ENCODE data around the gene CYP27A1. TPM values are rescaled to one million over a fixed set of nuclear protein-coding genes. Genes with fewer than 3 reads are reported as not detected.
"Not testable (repeated sequence)": the region's sequence is repeated elsewhere in the genome, so short reads cannot be mapped to it uniquely, and the experiment has no call there.

Gene CYP27A1
- total RNA-seq, 3 donors from 2014 or later, result 0.14 to 0.26 (median 0.15) TPM

DNA sequence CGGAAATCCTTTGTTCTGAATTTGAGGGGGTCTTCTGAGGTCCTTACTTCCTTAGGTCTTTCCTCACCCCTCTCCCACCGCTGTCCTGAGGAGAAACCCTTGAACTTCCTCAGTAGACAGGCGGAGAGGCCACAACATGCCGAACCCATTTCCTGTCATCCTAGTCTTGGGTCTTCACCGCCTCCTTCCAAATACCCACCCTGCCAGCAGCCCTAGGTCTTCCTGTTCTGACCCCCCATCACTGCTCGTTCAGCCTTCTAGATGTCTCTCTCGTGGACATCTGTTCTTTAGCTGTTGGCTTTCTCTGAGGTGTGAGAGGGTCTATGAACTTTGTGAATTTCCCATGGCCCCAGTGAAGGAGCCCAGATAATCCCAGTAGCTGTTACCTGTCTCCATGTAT is 27.2 kb upstream of the CYP27A1 start:
- Mint-ChIP-seq H3K27me3 (ENCODE audit: low read depth) (no peaks in the 10 kb centered on the region), H3K9me3 (no peaks in the 10 kb centered on the region), H3K36me3 (ENCODE audit: insufficient read depth) (peaks cover 55% of the 10 kb centered on the region), H3K4me3 (no peak overlapping the region), H3K4me1 (ENCODE audit: low read depth) (no peaks in the 10 kb centered on the region)
- no peak for ATAC-seq
- DNase-seq, result no peak

DNA sequence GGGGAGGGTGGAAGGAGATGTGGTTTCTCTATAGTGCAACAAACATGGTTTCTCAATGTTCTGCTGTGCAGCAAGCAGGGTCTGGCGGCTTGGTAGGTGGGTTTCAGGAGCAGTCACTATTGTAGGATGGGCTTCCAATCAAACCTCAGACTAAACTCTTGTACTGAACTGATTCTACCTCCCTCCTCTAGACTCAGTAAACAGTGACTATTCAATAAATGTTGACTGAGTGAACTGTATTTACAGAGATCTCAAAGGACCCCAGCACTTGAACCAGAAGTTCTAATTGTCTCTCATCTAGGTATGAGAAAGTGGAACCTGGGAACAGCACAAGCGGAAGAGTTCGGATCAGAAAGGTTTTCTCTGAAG is 26.8 kb upstream of the CYP27A1 start:
- no peak for ATAC-seq
- H3K9me3 Mint-ChIP-seq, result no peaks in the 10 kb centered on the region
- H3K27me3 Mint-ChIP-seq (ENCODE audit: low read depth), result no peaks in the 10 kb centered on the region
- no peak overlapping the region for H3K4me3 Mint-ChIP-seq
- no peak for DNase-seq
- no peaks in the 10 kb centered on the region for H3K4me1 Mint-ChIP-seq (ENCODE audit: low read depth)
- peaks cover 51% of the 10 kb centered on the region for H3K36me3 Mint-ChIP-seq (ENCODE audit: insufficient read depth)

DNA sequence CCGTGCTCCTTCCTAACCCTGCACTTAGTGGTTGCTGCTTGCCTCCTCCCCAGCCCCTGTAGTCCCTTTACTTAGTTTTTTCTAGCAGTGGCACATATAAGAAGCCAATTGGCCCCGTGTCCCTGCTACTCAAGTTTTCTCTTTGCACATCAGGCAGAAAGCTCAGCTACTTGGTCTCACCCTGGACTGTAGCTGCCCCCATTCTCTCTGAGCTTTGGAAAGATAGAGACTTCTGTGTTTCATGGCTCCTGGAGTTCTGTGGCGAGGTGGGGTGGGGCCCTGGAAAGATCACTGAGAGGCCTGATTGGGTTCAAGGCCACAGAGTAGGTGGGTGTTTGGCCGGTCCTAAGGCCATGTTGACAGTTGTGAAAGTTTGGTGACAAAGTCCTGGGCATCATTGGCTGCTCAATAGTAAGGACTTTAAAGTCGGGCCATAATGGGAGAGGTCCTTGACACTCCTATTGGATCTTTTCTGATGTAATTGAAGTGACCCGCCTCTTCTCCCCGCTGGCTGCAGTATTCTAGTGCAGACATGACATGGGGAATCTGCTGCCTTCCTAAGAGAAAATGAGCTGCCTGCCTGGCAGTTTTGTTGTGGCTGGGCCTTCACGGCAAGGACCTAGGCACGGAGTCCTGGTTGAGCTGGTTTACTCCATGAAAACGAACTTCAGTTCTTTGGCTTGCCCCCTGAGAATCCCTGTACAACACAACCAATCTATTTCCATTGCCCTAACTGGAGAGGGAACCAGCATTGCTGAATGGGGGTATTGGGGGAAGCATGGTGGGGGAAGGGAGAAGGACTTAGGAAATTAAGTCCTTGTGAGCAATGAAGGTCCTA is 26.2 kb upstream of the CYP27A1 start:
- Mint-ChIP-seq H3K36me3 (ENCODE audit: insufficient read depth) (peaks cover 47% of the 10 kb centered on the region), H3K9me3 (no peaks in the 10 kb centered on the region), H3K4me1 (ENCODE audit: low read depth) (no peaks in the 10 kb centered on the region), H3K27me3 (ENCODE audit: low read depth) (no peaks in the 10 kb centered on the region), H3K4me3 (no peak overlapping the region)
- DNase-seq (no peak), ATAC-seq (no peak)

DNA sequence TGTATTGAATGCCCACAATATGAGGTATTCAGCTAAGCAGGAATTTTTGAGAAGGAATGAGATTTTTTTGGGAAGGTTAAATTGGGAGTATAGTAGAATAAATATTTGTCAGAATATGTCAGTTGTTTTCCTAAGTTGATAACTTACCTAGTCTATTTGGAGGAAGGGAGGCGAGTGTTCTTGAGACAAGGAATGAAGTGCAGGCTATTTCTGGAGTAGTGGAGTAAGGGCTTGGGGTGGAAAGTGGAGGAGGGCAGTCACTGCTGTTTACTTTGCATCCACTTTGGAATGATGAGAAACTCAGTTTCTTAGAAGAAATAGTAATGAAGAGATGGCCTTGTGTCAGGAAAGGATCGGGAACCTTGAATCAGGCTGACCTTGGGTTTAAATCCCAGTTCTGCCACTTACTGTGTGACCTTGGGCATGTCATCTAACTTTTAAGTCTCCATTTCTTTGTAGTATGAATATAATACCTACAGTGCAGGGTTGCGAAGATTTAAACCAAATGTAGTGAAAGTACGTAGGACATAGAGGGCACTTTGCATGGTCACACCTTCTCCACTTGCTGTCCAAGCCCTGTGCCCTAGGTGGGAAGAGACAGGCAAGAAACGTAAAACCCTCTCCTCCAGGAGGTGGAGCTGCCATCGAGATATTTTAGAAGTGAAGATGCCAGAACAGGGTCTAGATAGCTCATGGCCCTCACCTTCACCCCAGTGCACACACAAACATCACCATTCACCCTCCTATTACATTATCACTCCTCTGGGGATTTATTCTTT is 25.2 kb upstream of the CYP27A1 start:
- no peaks in the 10 kb centered on the region for H3K9me3 Mint-ChIP-seq
- H3K4me1 Mint-ChIP-seq (ENCODE audit: low read depth), result no peaks in the 10 kb centered on the region
- no peak for ATAC-seq
- H3K4me3 Mint-ChIP-seq, result no peak overlapping the region
- no peaks in the 10 kb centered on the region for H3K27me3 Mint-ChIP-seq (ENCODE audit: low read depth)
- no peak for DNase-seq
- peaks cover 41% of the 10 kb centered on the region for H3K36me3 Mint-ChIP-seq (ENCODE audit: insufficient read depth)

DNA sequence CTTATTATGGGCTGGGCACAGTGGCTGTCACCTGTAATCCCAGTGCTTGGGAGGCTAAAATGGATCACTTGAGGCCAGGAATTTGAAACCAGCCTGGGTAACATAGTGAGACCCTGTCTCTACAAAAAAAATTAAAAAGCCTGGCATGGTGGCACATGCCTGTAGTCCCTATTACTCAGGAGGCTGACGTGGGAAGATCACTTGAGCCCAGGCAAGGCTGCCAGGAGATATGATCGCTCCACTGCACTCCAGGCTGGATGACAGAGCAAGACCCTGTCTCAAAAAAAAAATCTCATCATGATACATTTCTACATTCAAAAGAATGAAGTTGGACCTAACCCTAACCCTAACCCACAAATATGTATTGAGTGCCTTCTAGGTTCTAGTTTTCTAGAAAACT is 20.2 kb upstream of the CYP27A1 start:
- DNase-seq (no peak), ATAC-seq (no peak)
- Mint-ChIP-seq H3K36me3 (ENCODE audit: insufficient read depth) (no peaks in the 10 kb centered on the region), H3K27me3 (ENCODE audit: low read depth) (no peaks in the 10 kb centered on the region), H3K4me1 (ENCODE audit: low read depth) (no peaks in the 10 kb centered on the region), H3K4me3 (no peak overlapping the region), H3K9me3 (no peaks in the 10 kb centered on the region)

DNA sequence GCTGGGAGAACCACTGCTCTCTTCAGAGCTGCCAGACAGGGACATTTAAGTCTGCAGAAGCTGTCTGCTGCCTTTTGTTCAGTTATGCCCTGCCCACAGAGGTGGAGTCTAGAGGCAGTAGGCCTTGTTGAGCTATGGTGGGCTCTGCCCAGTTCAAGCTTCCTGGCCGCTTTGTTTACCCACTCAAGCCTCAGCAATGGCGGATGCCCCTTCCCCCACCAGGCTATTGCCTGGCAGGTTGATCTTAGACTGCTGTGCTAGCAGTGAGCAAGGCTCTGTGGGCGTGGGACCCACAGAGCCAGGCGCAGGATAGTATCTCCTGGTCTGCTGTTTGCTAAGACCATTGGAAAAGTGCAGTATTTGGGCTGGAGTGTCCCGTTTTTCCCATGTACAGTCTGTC is 9.2 kb upstream of the CYP27A1 start:
- not testable (repeated sequence) for H3K27me3 Mint-ChIP-seq (ENCODE audit: low read depth); ATAC-seq; DNase-seq; H3K4me1 Mint-ChIP-seq (ENCODE audit: low read depth); H3K4me3 Mint-ChIP-seq
- Mint-ChIP-seq H3K36me3 (ENCODE audit: insufficient read depth) (peaks cover 22% of the 10 kb centered on the region), H3K9me3 (peaks cover 12% of the 10 kb centered on the region)

DNA sequence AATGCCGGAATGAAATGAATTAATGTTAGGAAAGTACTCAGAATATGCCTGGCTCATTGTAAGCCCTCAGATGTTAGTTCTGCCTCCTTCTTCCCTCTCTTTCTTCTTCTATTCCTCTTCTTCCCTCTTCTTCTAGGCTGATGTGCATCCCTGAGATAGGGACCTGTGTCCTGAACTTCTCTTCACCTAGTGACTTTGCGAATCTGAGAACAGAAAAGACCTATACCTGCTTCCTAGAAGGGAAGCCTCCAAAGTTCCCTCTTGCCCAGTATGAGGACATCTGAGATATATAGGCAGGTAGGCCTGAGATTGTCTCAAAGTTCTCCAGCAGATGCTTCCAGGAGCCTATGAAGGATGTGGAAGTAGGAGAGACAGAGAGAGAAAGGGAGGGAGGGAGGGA is 8.1 kb upstream of the CYP27A1 start:
- DNase-seq (no peak), ATAC-seq (no peak)
- peaks cover 3% of the 10 kb centered on the region for H3K27me3 Mint-ChIP-seq (ENCODE audit: low read depth)
- H3K4me1 Mint-ChIP-seq (ENCODE audit: low read depth), result no peaks in the 10 kb centered on the region
- peaks cover 12% of the 10 kb centered on the region for H3K9me3 Mint-ChIP-seq
- no peak overlapping the region for H3K4me3 Mint-ChIP-seq
- H3K36me3 Mint-ChIP-seq (ENCODE audit: insufficient read depth), result peaks cover 22% of the 10 kb centered on the region

DNA sequence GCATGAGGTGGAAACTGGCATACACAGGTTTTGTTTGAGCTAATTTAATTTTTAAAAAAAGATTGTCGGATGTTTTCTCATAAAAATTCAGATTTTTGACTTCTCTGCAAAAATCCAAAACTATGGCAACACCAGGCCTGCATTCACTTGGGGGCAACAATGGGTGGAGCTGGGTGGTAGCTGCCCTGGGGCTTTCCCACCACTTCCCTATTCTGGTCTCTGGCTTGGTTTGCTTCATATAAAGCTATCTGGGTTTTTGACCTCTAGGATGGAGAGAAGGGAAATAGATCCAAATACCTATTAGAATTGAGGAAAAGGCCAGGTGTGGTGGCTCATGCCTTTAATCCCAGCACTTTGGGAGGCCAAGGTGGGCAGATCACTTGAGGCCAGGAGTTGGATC is 5.5 kb upstream of the CYP27A1 start:
- ATAC-seq (no peak), DNase-seq (no peak)
- H3K4me1 Mint-ChIP-seq (ENCODE audit: low read depth), result peaks cover 2% of the 10 kb centered on the region
- peaks cover 12% of the 10 kb centered on the region for H3K9me3 Mint-ChIP-seq
- peaks cover 27% of the 10 kb centered on the region for H3K27me3 Mint-ChIP-seq (ENCODE audit: low read depth)
- H3K36me3 Mint-ChIP-seq (ENCODE audit: insufficient read depth), result peaks cover 20% of the 10 kb centered on the region
- no peak overlapping the region for H3K4me3 Mint-ChIP-seq

DNA sequence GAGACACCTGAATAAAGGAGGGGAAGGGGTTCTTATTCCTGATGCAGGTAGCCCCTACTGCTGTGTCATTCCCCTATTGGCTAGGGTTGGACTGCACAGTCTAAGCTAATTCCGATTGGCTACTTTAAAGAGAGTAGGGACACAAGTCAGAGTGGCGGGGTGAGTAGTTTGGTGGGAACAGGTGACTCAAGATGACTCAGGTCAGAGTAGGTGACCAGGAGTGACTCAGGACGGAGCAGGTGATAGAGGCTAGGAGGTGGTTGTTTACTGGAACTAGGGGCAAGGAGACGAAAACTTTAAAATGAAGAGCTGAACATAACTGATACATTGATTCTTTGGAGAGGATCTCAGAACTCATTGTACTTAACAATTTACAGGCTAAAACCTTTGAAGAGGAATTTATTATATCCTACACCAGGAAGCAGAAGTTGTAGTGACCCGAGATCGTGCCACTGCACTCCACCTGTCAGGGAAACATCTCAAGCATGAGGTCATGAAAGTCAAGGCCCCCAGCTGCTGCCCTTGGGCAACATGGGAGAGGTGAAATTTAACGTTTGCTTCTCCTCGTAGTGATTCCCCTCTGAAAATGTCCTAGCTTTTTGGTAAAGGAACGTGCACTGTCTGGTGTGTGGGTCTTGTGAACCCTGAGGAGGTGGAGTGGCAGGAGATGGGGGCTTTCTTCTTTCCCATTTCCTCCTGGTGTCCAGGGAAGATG is 4.5 kb upstream of the CYP27A1 start:
- H3K36me3 Mint-ChIP-seq (ENCODE audit: insufficient read depth), result peaks cover 14% of the 10 kb centered on the region
- no peak for ATAC-seq
- H3K9me3 Mint-ChIP-seq, result peaks cover 12% of the 10 kb centered on the region
- no peak for DNase-seq
- H3K4me3 Mint-ChIP-seq, result no peak overlapping the region
- H3K4me1 Mint-ChIP-seq (ENCODE audit: low read depth), result peaks cover 3% of the 10 kb centered on the region
- H3K27me3 Mint-ChIP-seq (ENCODE audit: low read depth), result peaks cover 30% of the 10 kb centered on the region

DNA sequence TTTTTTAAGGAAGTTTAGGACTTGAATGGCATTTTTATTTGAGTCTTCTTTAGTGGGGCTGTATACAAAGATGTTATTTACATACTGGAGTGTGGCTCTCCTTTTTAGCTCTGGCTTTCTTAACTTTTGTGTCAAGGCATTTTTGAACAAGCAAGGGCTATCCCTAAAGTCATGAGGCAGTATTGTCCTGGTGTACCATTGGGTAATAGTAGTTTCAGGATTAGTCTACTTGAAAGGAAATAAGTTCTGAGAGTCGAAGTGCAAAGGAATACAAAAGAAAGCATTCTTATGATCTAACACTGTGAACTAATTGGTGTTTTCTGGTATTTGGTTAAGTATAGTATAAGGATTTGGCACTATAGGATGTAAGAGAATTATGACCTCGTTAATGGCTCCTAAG is 1.9 kb upstream of the CYP27A1 start:
- H3K27me3 Mint-ChIP-seq (ENCODE audit: low read depth), result peaks cover 43% of the 10 kb centered on the region
- H3K4me3 Mint-ChIP-seq, result no peak overlapping the region
- peaks cover 10% of the 10 kb centered on the region for H3K36me3 Mint-ChIP-seq (ENCODE audit: insufficient read depth)
- ATAC-seq (no peak), DNase-seq (no peak)
- peaks cover 3% of the 10 kb centered on the region for H3K4me1 Mint-ChIP-seq (ENCODE audit: low read depth)
- peaks cover 12% of the 10 kb centered on the region for H3K9me3 Mint-ChIP-seq

DNA sequence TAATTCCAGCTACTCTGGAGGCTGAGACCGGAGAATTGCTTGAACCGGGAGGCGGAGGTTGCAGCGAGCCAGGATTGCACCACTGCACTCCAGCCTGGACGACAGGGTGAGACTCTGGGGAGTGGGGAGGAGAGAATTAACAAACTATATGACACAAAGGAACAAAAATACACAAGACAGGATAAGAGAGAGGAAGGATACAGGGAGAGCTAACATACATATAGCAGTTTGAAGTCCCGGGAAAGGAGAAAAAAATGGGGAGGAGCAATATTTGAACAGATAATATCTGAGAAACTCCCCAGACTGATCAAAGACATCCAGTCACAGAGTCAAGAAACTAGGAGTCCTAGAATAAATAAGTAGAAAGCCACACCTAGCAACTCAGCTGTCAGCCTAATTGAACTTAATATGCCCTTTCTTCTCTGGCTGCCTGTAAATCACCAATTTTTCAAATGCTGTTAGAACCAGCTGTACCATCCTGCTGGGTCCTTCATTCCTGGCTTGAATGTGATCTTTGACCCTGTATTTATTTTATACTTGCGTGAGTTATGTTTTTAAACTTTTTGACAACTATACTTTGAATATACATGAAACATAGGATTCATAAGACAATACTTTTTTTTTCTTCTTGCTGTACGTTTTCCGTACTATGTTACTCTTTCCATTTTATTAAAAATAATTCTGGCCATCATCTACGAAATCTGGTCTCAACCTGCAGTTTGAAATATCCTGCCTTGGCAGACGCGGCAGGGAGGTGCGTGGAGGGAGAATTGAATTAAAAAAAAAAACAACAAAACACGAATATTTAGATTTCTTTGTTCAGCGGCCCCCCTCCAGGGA is 876 bp upstream of the CYP27A1 start:
- H3K36me3 Mint-ChIP-seq (ENCODE audit: insufficient read depth), result peaks cover 9% of the 10 kb centered on the region
- ATAC-seq (no peak), DNase-seq (no peak)
- H3K4me3 Mint-ChIP-seq, result no peak overlapping the region
- H3K9me3 Mint-ChIP-seq, result peaks cover 11% of the 10 kb centered on the region
- H3K4me1 Mint-ChIP-seq (ENCODE audit: low read depth), result peaks cover 3% of the 10 kb centered on the region
- H3K27me3 Mint-ChIP-seq (ENCODE audit: low read depth), result peaks cover 49% of the 10 kb centered on the region

DNA sequence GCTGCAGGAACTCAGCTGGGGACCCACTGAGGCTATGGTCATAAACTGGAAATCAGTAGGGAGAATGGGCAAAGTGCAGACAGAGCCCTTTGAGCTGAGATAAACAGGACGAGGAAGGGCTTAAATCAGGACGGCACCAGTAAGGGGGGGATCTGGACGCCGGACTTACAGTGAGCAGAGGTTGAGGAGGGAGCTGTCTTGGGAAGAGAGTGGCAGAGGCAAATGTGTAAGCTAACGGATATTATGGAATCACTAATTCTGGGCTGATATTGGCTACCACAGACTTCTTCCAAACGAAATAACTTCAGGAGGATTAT is 539 bp downstream of the CYP27A1 start:
- peaks cover 50% of the 10 kb centered on the region for H3K27me3 Mint-ChIP-seq (ENCODE audit: low read depth)
- peaks cover 2% of the 10 kb centered on the region for H3K36me3 Mint-ChIP-seq (ENCODE audit: insufficient read depth)
- DNase-seq (no peak), ATAC-seq (no peak)
- H3K4me3 Mint-ChIP-seq, result no peak overlapping the region
- H3K9me3 Mint-ChIP-seq, result peaks cover 1% of the 10 kb centered on the region
- H3K4me1 Mint-ChIP-seq (ENCODE audit: low read depth), result peaks cover 3% of the 10 kb centered on the region

DNA sequence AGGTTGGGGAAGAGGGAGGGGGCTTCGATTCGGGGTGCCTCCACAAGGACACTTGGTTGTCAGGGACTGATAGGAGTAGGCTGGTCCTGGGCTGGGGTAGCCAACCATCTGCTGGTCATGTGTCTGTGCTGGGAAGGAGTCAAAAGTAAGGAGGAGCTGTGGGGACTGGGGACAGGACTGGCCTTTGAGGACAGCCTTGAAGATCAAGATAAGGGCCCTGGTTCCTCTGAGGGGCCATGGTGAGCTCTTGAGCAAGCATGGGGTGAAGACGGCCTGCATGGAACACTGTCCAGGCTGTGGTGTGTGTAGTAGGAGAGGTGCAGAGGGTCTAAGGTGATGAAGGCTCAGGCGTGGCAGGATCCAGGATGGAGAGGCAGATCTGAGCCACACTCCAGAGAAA is 1.7 kb downstream of the CYP27A1 start:
- H3K9me3 Mint-ChIP-seq, result peaks cover 4% of the 10 kb centered on the region
- H3K36me3 Mint-ChIP-seq (ENCODE audit: insufficient read depth), result peaks cover 2% of the 10 kb centered on the region
- H3K4me1 Mint-ChIP-seq (ENCODE audit: low read depth), result peaks cover 3% of the 10 kb centered on the region
- ATAC-seq (no peak), DNase-seq (no peak)
- H3K4me3 Mint-ChIP-seq, result no peak overlapping the region
- peaks cover 55% of the 10 kb centered on the region for H3K27me3 Mint-ChIP-seq (ENCODE audit: low read depth)

DNA sequence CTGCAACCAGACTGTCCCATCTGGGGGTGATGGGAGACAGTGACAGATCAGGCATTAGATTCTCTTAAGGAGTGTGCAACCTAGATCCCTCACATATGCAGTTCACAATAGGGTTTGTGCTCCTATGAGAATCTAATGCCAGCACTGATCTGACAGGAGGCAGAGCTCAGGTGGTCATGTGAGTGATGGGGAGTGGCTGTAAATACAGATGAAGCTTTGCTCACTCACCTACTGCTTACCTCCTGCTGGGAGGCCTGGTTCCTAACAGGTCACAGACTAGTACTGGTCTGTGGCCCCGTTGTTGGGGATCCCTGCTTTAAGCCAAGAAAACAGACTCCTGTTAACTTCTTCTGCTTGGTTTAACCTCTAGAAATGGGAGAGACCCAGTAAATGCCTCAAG is 3.2 kb downstream of the CYP27A1 start:
- Mint-ChIP-seq H3K9me3 (peaks cover 4% of the 10 kb centered on the region), H3K4me3 (no peak overlapping the region), H3K36me3 (ENCODE audit: insufficient read depth) (no peaks in the 10 kb centered on the region)

More for the DNA sequence above, 3.2 kb downstream of the CYP27A1 start:
- DNase-seq, result no peak
- no peak for ATAC-seq
- Mint-ChIP-seq H3K27me3 (ENCODE audit: low read depth) (peaks cover 44% of the 10 kb centered on the region), H3K4me1 (ENCODE audit: low read depth) (peaks cover 3% of the 10 kb centered on the region)
